Heart right ventricle (tissue), 16 donors: ENCODE measurements around the gene ATXN7L1. TPM values are rescaled to one million over a fixed set of nuclear protein-coding genes. Genes with fewer than 3 reads are reported as not detected.

Source experiments
- ATAC-seq, 8 donors: fragments of 200-7000 bp; cut with Tn5 transposase; one replicate each; pipeline ENCODE4 v1.9.1; 2020; ENCODE audit warnings: mild to moderate bottlenecking in 8 of 8, moderate library complexity in 8 of 8, moderate number of reproducible peaks in 1 of 8
- DNase-seq, 2 donors: peaks; one replicate each; pipeline ENCODE4 v3.0.0-alpha.2; 2020
- H3K27ac ChIP-seq, 10 donors: fragments of 200-600 bp; sonication (generic) in 2 of 10; one replicate each; pipeline versions ENCODE4 v1.5.0 to v1.8.0; 2020 to 2022; ENCODE audit warnings: mild to moderate bottlenecking in 3 of 10
- H3K27me3 ChIP-seq, 7 donors: fragments of 200-600 bp; one replicate each; pipeline ENCODE4 v1.8.0; 2021 to 2022; ENCODE audit warnings: mild to moderate bottlenecking in 2 of 7
- H3K36me3 ChIP-seq, 9 donors: fragments of 200-600 bp; sonication (generic) in 1 of 9; one replicate each; pipeline versions ENCODE4 v1.5.0 to v1.8.0; 2020 to 2022; ENCODE audit warnings: mild to moderate bottlenecking in 2 of 9
- H3K4me1 ChIP-seq, 9 donors: fragments of 200-600 bp; sonication (generic) in 1 of 9; one replicate each; pipeline versions ENCODE4 v1.5.0 to v1.8.0; 2020 to 2022; ENCODE audit warnings: mild to moderate bottlenecking in 4 of 9
- H3K4me3 ChIP-seq, 10 donors: fragments of 200-600 bp; sonication (generic) in 2 of 10; one replicate each; pipeline versions ENCODE4 v1.5.0 to v1.8.0; 2020 to 2022; ENCODE audit warnings: mild to moderate bottlenecking in 7 of 10, moderate library complexity in 2 of 10
- H3K9me3 ChIP-seq, 11 donors: fragments of 200-600 bp in 10 of 11; sonication (generic) in 2 of 11; one replicate each; pipeline versions ENCODE4 v1.5.0 to v1.8.0; 2013 to 2022; ENCODE audit warnings: mild to moderate bottlenecking in 2 of 11, control low read depth in 1 of 11, moderate library complexity in 1 of 11
- CTCF ChIP-seq, 9 donors: fragments of 200-600 bp; sonication (generic) in 2 of 9; IDR thresholded peaks; one replicate each; pipeline versions ENCODE4 v1.5.0 to v1.8.0; 2021 to 2022; ENCODE audit warnings: antibody characterized with exemption in 9 of 9, mild to moderate bottlenecking in 5 of 9, moderate library complexity in 1 of 9
- WGBS, 2 donors: extraction: QIAGEN DNeasy Blood & Tissue Kit; methylation state at CpG; one replicate each; pipeline ENCODE4 v1.1.7; 2013; ENCODE audit warnings: inconsistent platforms in 1 of 2; 5-methylcytosine and 5-hydroxymethylcytosine counted together
- intact Hi-C, 10 donors: fragments of 100-400 bp; cut with DNase I; formaldehyde crosslinking; loops; one replicate each; pipeline versions ENCODE4 v1.11.1 to v1.14.2; 2022
- polyA plus RNA-seq, 2 donors: library from polyadenylated mRNA; stranded (reverse); fragments of 200-250 nt; gene quantifications; one replicate each; pipeline ENCODE4 v1.2.3, GENCODE V29; 2013
- total RNA-seq, 10 donors: library from RNA; stranded (reverse); fragmentation: NEBNext Ultra II Directional in 3 of 10; extraction: Animal tissue kit (Norgen Biotek cat#: 25700) in 3 of 10; gene quantifications; one replicate each; pipeline versions ENCODE4 v1.2.1 to v1.2.4, GENCODE V29; 2021 to 2023
- donor health status: Arrhythmogenic right ventricular cardiomyopathy.
- donor health status: ischemic (EF 13 %, LVEDD 7.1; RV severe dilation, severe dysfunction).
- donor health status: healthy with polysubstance abuse.
- donor health status: DM: no; HTN: yes; CAD: no.
- donor health status: DM: no; HTN: no; CAD: no.
- donor health status: ischemic (EF 25% LVEDD 6.9; RV normal size, moderate dysfunction).
- donor health status: ischemic (EF 25% LVEDD 5.7; RV mildly dilated, moderate dysfunction).
- donor health status: healthy.
- donor health status: DM: yes; HTN: yes; CAD: no.
- donor health status: Ischemic cardiomyopathy.
- donor health status: ischemic (EF 35%, LVEDD 5.7; RV mildly dilated, moderate dysfunction).
- donor health status: nonischemic (EF 11% LVEDD 7.7; RV severe dilation, severe dysfunction).
- donor health status: DM: yes; HTN: yes; CAD: no.
- donor health status: PGD.
- donor health status: ischemic (EF 29% LVEDD 5.4; RV normal size, mild dysfunction).
- donor health status: nonischemic (EF 23%, LVEDD 6.1; RV moderate dilation, normal function).

ATXN7L1 gene
- total and polyA plus RNA-seq, 12 donors, result 1.7 to 7.2 (median 5.4) TPM

GRCh38 chr7:105565190-105565589 is 311.2 kb downstream of the ATXN7L1 start:
- no peak for TF ChIP-seq CTCF (IDR thresholded peaks at IDR 0.05)
- no peak for DNase-seq
- intact Hi-C loops, result no loop called here

GRCh38 chr7:105559926-105560325 is 316.5 kb downstream of the ATXN7L1 start:
- H3K9me3 ChIP-seq, result no peaks in the 10 kb centered on the region
- H3K4me1 ChIP-seq, result no peaks in the 10 kb centered on the region
- H3K27me3 ChIP-seq, result no peaks in the 10 kb centered on the region
- H3K27ac ChIP-seq, result no peak overlapping the region
- ATAC-seq (no peak), DNase-seq (no peak)
- H3K36me3 ChIP-seq, result peaks cover 0 to 100% (median 46%) of the 10 kb centered on the region in 9 donors
- intact Hi-C loops, result no loop called here
- no peak for TF ChIP-seq CTCF (IDR thresholded peaks at IDR 0.05)
- WGBS, 2 donors, result 93 to 94% methylated on average over 1 of the region's 1 CpG
- no peak overlapping the region for H3K4me3 ChIP-seq

More at GRCh38 chr7:105565190-105565589, 311.2 kb downstream of the ATXN7L1 start:
- Histone ChIP-seq H3K36me3 (peaks cover 0 to 98% (median 52%) of the 10 kb centered on the region in 9 donors), H3K9me3 (no peaks in the 10 kb centered on the region), H3K4me1 (no peaks in the 10 kb centered on the region), H3K4me3 (no peak overlapping the region), H3K27me3 (no peaks in the 10 kb centered on the region), H3K27ac (no peak overlapping the region)
- WGBS, 2 donors, result 97% methylated on average over 4 of the region's 4 CpGs
- ATAC-seq, result no peak

Other genes with a start within 250 kb of the ATXN7L1 start
- gene CDHR3, start 86.7 kb upstream of the ATXN7L1 start, total RNA-seq, result 10 to 100 TPM in 2 of 10 donors, 1 to 10 TPM in 7, under 1 TPM in 1; 0.59 to 14.2 (median 1.9) TPM
- gene CDHR3, start 86.7 kb upstream of the ATXN7L1 start, polyA plus RNA-seq, result 1 to 10 TPM in 1 of 2 donors, under 1 TPM in 1; 0.88 to 6.4 TPM
- gene SYPL1, start 235.7 kb upstream of the ATXN7L1 start, total RNA-seq, result 100 to 1,000 TPM in 1 of 10 donors, 10 to 100 TPM in 9; 63.9 to 121 (median 80.9) TPM
- gene SYPL1, start 235.7 kb upstream of the ATXN7L1 start, polyA plus RNA-seq, result 10 to 100 TPM; 58.5 to 59.9 TPM